ENCODE measurements around the gene TM4SF1. TPM values are rescaled to one million over a fixed set of nuclear protein-coding genes. Genes with fewer than 3 reads are reported as not detected.

TM4SF1 gene
- total and polyA plus RNA-seq, 2 donors (not counting 1 experiment from before 2014, with no cell fraction given): not detected

DNA sequence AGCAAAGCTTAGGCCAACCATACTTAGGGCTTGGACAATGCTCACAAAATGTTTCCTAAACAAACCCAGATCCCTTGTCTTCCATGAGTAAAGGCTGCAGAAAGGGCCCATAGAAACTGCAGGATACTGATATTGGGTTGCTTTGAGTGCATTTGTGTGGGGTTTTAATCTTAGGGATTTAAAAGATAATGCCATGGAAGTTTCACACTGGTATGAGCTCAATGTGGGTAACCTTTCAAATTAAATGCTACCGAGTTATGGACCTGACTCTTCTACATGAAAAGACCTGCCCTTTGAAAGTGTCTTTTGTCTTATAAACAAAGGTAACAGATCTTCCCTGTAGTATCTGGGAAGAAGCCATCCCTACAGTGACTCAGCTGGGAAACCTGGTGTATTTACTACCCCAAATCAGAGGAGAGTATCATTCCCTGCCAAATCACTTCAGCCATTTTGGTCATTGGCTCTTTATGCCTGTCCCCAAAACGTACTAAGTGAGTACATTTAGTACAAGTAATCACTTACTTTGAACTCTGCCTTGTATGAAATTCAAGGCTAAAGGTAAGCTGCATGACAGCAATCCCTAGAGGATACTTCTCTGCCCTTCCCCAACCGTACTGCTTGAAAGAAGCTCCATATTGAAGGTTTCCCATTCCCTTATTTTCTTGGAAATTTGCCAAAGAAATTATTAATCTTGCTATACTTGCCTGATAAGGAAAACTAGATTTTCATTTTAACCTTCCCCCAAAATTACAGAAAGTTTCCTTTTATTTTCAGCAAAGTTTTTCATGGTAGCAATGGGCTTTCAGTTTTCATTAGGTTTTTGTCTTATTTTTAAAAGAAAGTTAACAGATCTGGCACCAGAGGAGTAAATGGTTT lies 7.2 kb downstream of the TM4SF1 start:
- no peaks in the 10 kb centered on the region for H3K27me3 ChIP-seq (replicated peaks in 1 of 4; ENCODE audit: control extremely low read depth in 1 of 4, control insufficient read depth in 3 of 4, insufficient read depth in 4 of 4, low read length in 3 of 4)
- H3K4me3 ChIP-seq (ENCODE audit: control extremely low read depth in 1 of 5, extremely low read depth in 1 of 5, insufficient read depth in 1 of 5, low read depth in 2 of 5, low read length in 4 of 5): no peak overlapping the region
- no peaks in the 10 kb centered on the region for H3K9me3 ChIP-seq (ENCODE audit: control extremely low read depth in 1 of 3, control insufficient read depth in 2 of 3, insufficient read depth in 1 of 3, low read length in 2 of 3)
- H3K4me2 ChIP-seq (replicated peaks; ENCODE audit: low read depth, low read length, poor library complexity, severe bottlenecking): no peak overlapping the region
- WGBS (ENCODE audit: insufficient coverage): 67% methylated on average over 1 of the region's 3 CpGs
- no peak for TF ChIP-seq CTCF (IDR thresholded peaks at IDR 0.05)
- TF ChIP-seq EZH2 (IDR thresholded peaks at IDR 0.05; ENCODE audit: borderline replicate concordance, insufficient read depth, low read depth, low read length, poor library complexity, severe bottlenecking): no peak
- H3K9me3 Mint-ChIP-seq (ENCODE audit: insufficient read depth): no peaks in the 10 kb centered on the region
- intact Hi-C loops (cut with micrococcal nuclease): no loop called here
- no peaks in the 10 kb centered on the region for H3K4me1 ChIP-seq (ENCODE audit: control insufficient read depth in 2 of 2, insufficient read depth in 2 of 2, low read length in 2 of 2)
- no peaks in the 10 kb centered on the region for H3K79me2 ChIP-seq (ENCODE audit: control insufficient read depth, insufficient read depth, low read length)
- ChIA-PET POLR2A (no interaction called here), CTCF (no interaction called here)
- DNase-seq: no peak
- H3K36me3 ChIP-seq (replicated peaks in 1 of 2; ENCODE audit: control extremely low read depth in 1 of 2, control insufficient read depth in 1 of 2, extremely low read depth in 1 of 2, insufficient read depth in 2 of 2, low read length in 1 of 2): no peaks in the 10 kb centered on the region
- no peak for ATAC-seq (ENCODE audit: low read depth)
- no peaks in the 10 kb centered on the region for H4K20me1 ChIP-seq (ENCODE audit: control insufficient read depth, insufficient read depth, low read length, poor library complexity, severe bottlenecking)
- no peak overlapping the region for H3K27ac Mint-ChIP-seq
- no peaks in the 10 kb centered on the region for H3K4me1 Mint-ChIP-seq
- H3K4me3 Mint-ChIP-seq: no peak overlapping the region
- H3K27me3 Mint-ChIP-seq: peaks cover 28% of the 10 kb centered on the region
- no peak overlapping the region for H2AFZ ChIP-seq (ENCODE audit: insufficient read depth, low read depth, low read length, poor library complexity, severe bottlenecking)
- H3K27ac ChIP-seq (ENCODE audit: low read length in 2 of 2): no peak overlapping the region
- H3K9ac ChIP-seq (ENCODE audit: low read length): no peak overlapping the region

All from B cell (primary cell).